ENCODE measurements around the gene MARCO. TPM values are rescaled to one million over a fixed set of nuclear protein-coding genes. Genes with fewer than 3 reads are reported as not detected.

MARCO gene
- total RNA-seq, 1 experiment from 2014 or later = 0.54 TPM

DNA sequence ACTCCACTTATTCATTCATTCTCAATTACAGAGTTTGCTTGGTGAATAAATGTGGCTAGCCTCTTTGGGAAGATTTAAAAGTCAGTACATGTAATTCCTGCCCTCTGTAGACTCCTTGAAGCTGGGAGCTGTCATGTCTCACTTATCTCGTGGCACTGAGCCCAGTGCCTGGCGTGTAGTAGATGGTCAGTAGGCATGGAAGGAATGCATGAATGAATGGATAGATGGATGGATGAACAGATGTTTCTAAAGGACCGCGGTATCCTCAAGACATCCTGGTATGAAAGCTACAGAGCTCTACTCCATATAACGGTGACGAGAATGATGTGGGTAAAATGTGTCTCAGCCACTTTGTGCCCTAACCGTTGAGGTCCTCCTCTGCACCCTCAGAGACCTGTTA, 83.0 kb downstream of the MARCO start:
- CTCF ChIA-PET = no interaction called here
- no TSS peak for BruUV-seq (replicated peaks)
- POLR2A ChIA-PET = no interaction called here
- Histone ChIP-seq H3K79me2 (ENCODE audit: insufficient read depth, low read length) (no peaks in the 10 kb centered on the region), H2AFZ (ENCODE audit: low read depth, low read length, poor library complexity, severe bottlenecking) (no peak overlapping the region), H3K9ac (ENCODE audit: low read length) (no peak overlapping the region), H3K27me3 (ENCODE audit: insufficient read depth, low read length) (0 out of 2 replicates have a peak, but pooled peaks cover 3% of the 10 kb centered on the region), H3K4me2 (ENCODE audit: low read length) (no peak overlapping the region), H3K4me1 (ENCODE audit: control insufficient read depth in 1 of 2, insufficient read depth in 2 of 2, low read length in 2 of 2) (no peaks in the 10 kb centered on the region), H3K27ac (ENCODE audit: low read depth, low read length) (no peak overlapping the region), H3K36me3 (ENCODE audit: control insufficient read depth in 1 of 2, insufficient read depth in 2 of 2, low read length in 2 of 2) (no peaks in the 10 kb centered on the region), H3K4me3 (replicated peaks in 1 of 2; ENCODE audit: low read depth in 1 of 2, low read length in 2 of 2) (no peak overlapping the region), H3K9me3 (ENCODE audit: control insufficient read depth in 1 of 2, insufficient read depth in 1 of 2, low read depth in 1 of 2, low read length in 2 of 2) (no peaks in the 10 kb centered on the region), H4K20me1 (ENCODE audit: insufficient read depth) (no peaks in the 10 kb centered on the region), H3K9me2 (ENCODE audit: insufficient read depth) (no peaks in the 10 kb centered on the region)
- no peak for DNase-seq (ENCODE audit: low read depth, low spot score)
- RAD21 ChIA-PET (ENCODE audit: low non-redundant PET in 1 of 2, low total read pairs in 2 of 2, uncharacterized antibody in 2 of 2, unreplicated experiment in 2 of 2) = no interaction called here
- ATAC-seq = no peak
- TF ChIP-seq EZH2 (IDR thresholded peaks at IDR 0.05) (no peak), POLR2AphosphoS5 (IDR thresholded peaks at IDR 0.05; ENCODE audit: low read depth, low read length) (no peak), CBX3 (IDR thresholded peaks at IDR 0.05; ENCODE audit: low read depth) (no peak), TCF7L2 (IDR thresholded peaks at IDR 0.05; ENCODE audit: borderline replicate concordance, extremely low read depth, insufficient read depth, insufficient read length) (no peak), EGR1 (IDR thresholded peaks at IDR 0.05; ENCODE audit: low read depth) (no peak), CEBPB (IDR thresholded peaks at IDR 0.05; ENCODE audit: low read depth) (no peak), SRF (IDR thresholded peaks at IDR 0.05; ENCODE audit: low read depth) (no peak), ELF1 (IDR thresholded peaks at IDR 0.05; ENCODE audit: borderline replicate concordance, low read depth) (no peak), ZFX (IDR thresholded peaks at IDR 0.05) (no peak), SP1 (IDR thresholded peaks at IDR 0.05; ENCODE audit: low read depth) (no peak), SIN3A (IDR thresholded peaks at IDR 0.05; ENCODE audit: low read depth) (no peak), FOSL1 (IDR thresholded peaks at IDR 0.05; ENCODE audit: low read depth) (no peak), RAD21 (IDR thresholded peaks at IDR 0.05; ENCODE audit: low read depth) (no peak)
- TF ChIP-seq, protein P1, sequence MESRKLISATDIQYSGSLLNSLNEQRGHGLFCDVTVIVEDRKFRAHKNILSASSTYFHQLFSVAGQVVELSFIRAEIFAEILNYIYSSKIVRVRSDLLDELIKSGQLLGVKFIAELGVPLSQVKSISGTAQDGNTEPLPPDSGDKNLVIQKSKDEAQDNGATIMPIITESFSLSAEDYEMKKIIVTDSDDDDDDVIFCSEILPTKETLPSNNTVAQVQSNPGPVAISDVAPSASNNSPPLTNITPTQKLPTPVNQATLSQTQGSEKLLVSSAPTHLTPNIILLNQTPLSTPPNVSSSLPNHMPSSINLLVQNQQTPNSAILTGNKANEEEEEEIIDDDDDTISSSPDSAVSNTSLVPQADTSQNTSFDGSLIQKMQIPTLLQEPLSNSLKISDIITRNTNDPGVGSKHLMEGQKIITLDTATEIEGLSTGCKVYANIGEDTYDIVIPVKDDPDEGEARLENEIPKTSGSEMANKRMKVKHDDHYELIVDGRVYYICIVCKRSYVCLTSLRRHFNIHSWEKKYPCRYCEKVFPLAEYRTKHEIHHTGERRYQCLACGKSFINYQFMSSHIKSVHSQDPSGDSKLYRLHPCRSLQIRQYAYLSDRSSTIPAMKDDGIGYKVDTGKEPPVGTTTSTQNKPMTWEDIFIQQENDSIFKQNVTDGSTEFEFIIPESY (IDR thresholded peaks at IDR 0.05; ENCODE audit: extremely low read depth, insufficient replicate concordance, low read length) = no peak
- TF ChIP-seq, protein P2, sequence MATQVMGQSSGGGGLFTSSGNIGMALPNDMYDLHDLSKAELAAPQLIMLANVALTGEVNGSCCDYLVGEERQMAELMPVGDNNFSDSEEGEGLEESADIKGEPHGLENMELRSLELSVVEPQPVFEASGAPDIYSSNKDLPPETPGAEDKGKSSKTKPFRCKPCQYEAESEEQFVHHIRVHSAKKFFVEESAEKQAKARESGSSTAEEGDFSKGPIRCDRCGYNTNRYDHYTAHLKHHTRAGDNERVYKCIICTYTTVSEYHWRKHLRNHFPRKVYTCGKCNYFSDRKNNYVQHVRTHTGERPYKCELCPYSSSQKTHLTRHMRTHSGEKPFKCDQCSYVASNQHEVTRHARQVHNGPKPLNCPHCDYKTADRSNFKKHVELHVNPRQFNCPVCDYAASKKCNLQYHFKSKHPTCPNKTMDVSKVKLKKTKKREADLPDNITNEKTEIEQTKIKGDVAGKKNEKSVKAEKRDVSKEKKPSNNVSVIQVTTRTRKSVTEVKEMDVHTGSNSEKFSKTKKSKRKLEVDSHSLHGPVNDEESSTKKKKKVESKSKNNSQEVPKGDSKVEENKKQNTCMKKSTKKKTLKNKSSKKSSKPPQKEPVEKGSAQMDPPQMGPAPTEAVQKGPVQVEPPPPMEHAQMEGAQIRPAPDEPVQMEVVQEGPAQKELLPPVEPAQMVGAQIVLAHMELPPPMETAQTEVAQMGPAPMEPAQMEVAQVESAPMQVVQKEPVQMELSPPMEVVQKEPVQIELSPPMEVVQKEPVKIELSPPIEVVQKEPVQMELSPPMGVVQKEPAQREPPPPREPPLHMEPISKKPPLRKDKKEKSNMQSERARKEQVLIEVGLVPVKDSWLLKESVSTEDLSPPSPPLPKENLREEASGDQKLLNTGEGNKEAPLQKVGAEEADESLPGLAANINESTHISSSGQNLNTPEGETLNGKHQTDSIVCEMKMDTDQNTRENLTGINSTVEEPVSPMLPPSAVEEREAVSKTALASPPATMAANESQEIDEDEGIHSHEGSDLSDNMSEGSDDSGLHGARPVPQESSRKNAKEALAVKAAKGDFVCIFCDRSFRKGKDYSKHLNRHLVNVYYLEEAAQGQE (IDR thresholded peaks at IDR 0.05; ENCODE audit: low read depth) = no peak
- TF ChIP-seq, protein P3, sequence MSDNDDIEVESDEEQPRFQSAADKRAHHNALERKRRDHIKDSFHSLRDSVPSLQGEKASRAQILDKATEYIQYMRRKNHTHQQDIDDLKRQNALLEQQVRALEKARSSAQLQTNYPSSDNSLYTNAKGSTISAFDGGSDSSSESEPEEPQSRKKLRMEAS (IDR thresholded peaks at IDR 0.05) = no peak
- TF ChIP-seq, protein P4, sequence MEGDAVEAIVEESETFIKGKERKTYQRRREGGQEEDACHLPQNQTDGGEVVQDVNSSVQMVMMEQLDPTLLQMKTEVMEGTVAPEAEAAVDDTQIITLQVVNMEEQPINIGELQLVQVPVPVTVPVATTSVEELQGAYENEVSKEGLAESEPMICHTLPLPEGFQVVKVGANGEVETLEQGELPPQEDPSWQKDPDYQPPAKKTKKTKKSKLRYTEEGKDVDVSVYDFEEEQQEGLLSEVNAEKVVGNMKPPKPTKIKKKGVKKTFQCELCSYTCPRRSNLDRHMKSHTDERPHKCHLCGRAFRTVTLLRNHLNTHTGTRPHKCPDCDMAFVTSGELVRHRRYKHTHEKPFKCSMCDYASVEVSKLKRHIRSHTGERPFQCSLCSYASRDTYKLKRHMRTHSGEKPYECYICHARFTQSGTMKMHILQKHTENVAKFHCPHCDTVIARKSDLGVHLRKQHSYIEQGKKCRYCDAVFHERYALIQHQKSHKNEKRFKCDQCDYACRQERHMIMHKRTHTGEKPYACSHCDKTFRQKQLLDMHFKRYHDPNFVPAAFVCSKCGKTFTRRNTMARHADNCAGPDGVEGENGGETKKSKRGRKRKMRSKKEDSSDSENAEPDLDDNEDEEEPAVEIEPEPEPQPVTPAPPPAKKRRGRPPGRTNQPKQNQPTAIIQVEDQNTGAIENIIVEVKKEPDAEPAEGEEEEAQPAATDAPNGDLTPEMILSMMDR (IDR thresholded peaks at IDR 0.05 in 2 of 3, conservative IDR thresholded peaks at IDR 0.05 in 1 of 3; ENCODE audit: borderline replicate concordance in 1 of 3, insufficient read depth in 1 of 3, low read depth in 2 of 3, low read length in 2 of 3) = no peak
- intact Hi-C loops (cut with micrococcal nuclease) = no loop called here

Measured in HCT116 (cell line).